ENCODE results near the gene C13orf46.

C13orf46 gene

GRCh38 chr13:113970810-113971470 lies 2.9 kb downstream of the C13orf46 start:
- no peak for DNase-seq

GRCh38 chr13:113969973-113970611 lies 3.8 kb downstream of the C13orf46 start:
- no peak for DNase-seq

GRCh38 chr13:113969311-113969972 lies 4.4 kb downstream of the C13orf46 start:
- no peak for DNase-seq

GRCh38 chr13:113968463-113969310 lies 5.2 kb downstream of the C13orf46 start:
- DNase-seq = no peak

- DNase-seq = no peak
These were observed 6.0 kb downstream of the C13orf46 start for GRCh38 chr13:113967729-113968462.

- DNase-seq = no peak
These were observed 6.6 kb downstream of the C13orf46 start for GRCh38 chr13:113967206-113967720.

DNA sequence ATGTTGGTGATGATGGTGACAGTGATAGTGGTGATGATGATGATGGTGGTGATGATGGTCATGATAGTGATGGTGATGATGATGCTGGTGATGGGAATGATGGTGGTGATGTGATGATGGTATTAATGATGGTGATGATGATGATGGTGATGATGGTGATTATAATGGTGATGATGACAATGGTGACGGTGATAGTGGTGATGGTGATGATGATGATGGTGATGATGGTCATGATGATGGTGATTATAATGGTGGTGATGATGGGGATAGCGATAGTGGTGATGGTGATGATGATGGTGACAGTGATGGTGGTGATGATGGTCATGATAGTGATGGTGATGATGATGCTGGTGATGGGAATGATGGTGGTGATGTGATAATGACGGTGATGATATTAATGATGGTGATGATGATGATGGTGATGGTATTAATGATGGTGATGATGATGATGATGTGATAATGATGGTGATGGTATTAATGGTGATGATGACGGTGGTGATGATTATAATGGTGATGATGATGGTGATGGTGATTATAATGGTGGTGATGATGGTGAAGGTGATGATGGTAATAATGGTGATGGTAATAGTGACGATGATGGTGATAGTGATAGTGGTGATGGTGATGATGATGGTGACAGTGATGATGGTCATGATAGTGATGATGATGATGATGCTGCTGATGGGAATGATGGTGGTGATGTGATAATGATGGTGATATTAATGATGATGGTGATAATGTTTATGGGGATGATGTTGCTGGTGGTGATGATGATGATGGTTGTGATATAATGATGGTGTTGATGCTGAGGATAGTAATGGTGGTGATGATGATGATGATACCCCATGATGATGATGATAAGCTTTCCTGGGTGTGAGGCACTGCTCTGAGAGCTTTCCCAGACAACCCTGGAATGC lies 7.7 kb downstream of the C13orf46 start:
- no peak for DNase-seq

- no peak for DNase-seq
These were observed 8.4 kb downstream of the C13orf46 start for GRCh38 chr13:113965383-113965874.

DNA sequence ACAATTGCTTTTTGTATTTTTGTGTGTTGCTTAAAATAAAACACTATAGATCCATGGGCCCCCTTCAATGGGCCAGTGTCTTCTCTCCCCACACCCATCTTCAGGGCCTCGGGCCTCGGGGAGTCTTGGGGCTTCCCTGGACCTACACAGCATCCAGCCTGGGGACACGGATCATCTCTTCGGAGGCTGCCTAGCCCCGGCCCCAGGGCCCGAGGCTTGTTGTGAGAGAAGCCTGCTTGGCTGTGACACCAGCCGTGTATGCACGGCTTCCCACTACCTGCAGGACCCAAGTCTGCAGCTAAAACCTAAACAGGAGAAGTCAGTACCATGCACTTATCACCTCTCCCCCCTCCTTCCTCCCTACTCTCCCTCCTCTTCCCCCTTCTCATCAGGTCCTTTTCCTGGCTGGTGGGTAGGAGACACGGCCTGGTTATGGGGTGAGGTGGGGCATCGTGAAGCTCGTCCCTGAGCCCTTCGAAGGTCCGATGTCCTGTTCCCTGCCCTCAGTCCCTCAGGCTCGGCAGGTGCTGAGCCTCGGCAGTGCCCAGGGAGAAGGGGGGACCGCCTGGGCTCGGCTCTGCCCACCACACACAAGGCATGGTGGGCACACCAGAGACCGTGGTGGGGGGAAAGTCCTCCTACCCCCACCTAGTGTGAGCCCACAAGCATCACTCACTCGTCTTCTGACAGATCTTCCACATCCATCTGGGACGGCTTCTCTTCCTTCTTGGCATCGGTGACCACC lies 9.5 kb downstream of the C13orf46 start:
- no peak for DNase-seq

DNA sequence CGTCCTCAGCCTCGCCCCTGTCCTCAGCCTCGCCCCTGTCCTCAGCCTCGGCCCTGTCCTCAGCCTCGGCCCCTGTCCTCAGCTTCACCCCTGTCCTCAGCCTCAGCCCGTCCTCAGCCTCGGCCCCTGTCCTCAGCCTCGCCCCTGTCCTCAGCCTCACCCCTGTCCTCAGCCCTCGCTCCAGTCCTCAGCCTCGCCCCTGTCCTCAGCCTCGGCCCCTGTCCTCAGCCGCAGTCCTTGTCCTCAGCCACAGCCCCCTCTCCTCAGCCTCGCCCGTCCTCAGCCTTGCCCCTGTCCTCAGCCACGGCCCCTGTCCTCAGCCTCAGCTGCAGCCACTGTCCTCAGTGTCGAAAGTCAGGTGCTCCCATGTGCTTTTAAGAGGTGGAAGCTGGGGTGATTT lies 10.5 kb downstream of the C13orf46 start:
- DNase-seq = no peak

GRCh38 chr13:113962975-113963374 lies 10.9 kb downstream of the C13orf46 start:
- DNase-seq = no peak

DNA sequence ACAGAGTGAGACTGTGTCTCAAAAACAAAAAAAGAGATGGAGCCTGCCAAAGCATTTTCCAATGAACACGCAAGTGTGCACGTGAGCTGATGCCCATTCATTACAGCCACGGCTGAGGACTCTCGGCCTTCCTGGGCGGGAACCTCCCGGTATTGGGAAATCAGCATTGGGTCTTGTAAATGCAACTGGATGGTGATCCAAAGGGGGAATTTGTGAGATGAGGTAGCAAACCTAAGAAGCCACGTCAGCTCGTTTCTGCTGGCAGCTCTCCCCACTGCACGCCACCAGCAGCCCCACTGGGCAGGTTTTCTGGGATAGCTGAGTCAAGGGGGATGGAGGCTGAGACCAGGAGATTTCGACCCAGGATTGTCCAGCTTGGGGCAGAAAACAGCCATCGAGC lies 11.5 kb downstream of the C13orf46 start:
- DNase-seq = no peak

DNA sequence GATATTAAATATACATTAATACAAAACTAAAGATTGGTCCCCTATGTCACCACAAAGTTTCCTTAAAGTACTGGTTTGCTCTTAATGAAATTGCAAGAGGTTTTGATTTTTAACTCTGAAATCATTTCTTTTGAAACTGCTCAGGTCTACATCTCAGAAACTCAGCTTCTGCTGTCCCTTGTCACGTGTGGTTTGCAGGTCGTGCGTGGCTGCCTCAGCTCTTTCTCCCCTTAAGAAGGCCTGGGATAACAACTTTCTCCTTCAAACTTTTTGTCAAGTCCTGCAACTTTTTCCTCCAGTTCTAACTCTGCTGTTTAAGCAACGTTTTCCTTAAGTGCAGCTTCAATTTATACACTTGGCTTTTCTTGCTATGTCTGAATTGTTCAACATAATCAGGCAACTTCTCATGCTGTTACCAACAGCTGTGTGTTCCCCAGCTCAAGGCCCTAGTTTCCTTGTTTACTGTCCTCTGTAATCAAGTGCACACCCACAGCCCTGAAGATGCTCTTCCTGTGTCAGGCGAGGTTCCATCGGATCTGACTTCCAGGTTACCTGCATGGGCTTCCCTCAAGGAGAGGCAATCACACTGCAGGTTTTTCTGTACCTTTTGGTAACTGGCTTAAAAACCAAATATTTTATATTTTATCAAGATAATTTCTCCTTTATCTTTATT lies 13.5 kb downstream of the C13orf46 start:
- DNase-seq = no peak

DNA sequence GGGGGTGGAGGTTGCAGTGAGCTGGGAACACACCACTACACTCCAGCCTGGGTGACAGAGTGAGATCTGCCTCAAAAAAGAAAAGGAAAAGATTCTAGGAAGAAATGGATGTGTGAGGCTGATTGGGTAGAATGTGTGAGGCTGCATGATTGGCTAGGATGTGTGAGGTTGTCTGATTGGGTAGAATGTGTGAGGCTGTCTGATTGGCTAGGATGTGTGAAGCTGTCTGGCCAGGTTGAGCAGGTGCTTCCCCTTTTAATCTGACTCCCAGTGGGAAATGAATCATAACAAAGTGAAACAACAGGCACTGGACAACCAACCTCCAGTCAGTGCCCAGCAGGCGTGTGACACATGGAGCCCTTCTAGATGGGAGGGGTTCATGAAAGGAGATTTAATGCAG lies 14.7 kb downstream of the C13orf46 start:
- no peak for DNase-seq

DNA sequence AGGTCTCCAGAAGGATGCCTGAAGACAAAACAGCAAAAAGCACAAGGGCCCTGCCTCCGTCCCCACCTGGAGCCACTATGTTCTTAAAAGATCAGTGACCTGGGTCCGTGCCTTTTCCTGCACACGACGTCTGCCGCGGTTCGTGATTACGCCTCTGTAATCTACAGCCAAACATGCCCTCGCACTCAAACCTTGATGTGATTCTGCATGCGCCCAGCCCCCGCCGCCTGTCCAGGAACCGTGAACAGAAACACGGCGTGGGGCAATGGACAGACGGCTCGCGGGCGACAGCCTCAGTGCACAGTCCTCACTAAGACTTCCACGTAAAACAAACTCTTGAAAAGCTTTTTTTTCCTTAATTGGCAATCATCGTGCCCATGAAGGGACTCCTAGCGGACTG lies 15.5 kb downstream of the C13orf46 start:
- DNase-seq = no peak

DNA sequence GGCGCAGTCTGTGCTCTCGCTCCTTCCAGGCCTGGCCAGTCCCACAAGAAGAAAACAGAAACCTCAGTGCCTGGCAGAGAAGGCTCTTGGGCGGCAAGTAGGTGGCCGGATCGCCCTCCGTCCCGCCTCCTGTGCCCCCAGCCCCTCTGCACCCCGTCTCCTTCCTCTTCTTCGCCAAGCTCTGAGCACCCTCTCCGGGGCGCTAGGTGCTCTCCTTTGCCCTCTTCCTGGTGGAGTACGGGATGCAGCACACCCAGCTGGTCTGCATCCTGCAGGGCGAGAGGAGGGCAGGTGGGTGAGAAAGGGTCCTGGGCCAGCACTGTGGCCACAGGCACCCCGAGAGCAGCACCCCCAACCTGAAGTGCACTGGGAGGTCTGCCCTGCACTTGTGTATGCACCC lies 17.3 kb downstream of the C13orf46 start:
- DNase-seq = no peak

DNA sequence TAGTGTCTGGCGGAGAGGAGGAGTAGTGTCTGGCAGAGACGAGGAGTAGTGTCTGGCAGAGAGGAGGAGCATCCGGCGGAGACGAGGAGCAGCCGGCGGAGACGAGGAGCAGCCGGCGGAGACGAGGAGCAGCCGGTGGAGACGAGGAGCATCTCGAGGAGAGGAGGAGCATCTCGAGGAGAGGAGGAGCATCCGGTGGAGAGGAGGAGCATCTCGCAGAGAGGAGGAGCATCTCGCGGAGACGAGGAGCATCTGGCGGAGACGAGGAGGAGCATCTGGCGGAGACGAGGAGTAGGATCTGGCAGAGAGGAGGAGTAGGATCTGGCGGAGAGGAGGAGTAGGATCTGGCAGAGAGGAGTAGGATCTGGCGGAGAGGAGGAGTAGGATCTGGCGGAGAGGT lies 18.2 kb downstream of the C13orf46 start:
- DNase-seq = no peak

- no peak for DNase-seq
These were observed 18.6 kb downstream of the C13orf46 start for GRCh38 chr13:113955235-113955634.

- DNase-seq = no peak
These were observed 19.6 kb downstream of the C13orf46 start for GRCh38 chr13:113954046-113954835.

All from fibroblast of skin of scalp (primary cell).